GM21576 (cell line): ENCODE results near the gene GAS6.
"Not testable (repeated sequence)": the region's sequence is repeated elsewhere in the genome, so short reads cannot be mapped to it uniquely, and the experiment has no call there.

Experiments used
- ATAC-seq: cut with Tn5 transposase; IDR thresholded peaks from one replicate; pipeline ENCODE4 v1.9.1; 2021; ENCODE audit warnings: mild to moderate bottlenecking, moderate library complexity; ENCODE audit not compliant: unreplicated experiment

The GAS6 gene

DNA sequence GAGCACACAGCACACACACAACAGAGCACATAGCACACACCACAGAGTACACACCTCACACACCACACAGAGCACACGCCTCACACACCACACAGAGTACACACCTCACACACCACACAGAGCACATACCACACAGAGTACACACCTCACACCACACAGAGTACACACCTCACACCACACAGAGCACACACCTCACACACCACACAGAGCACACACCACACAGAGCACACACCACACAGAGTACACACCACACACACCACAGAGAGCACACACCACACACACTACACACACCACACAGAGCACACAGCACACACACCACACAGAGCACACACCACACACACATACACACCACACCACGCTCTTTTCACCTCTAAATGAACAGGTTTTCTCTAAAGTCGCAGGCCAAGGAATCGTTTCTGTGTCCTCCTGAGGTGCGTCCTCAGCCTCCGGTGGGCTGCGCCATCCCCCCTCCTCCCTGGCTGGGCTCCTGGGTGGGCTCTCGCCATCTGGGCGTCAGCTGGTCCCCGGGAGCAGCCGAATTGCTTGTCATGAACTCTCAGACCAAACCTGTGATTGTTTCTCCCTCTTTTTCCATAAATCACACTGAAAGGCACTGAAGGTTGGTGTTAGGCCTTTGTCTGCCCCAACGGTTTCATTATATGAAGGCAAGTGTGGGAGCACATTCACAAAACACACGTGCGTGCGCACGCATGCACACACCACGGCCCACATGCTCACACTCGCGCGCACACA lies 67.5 kb downstream of the GAS6 start:
- no peak for ATAC-seq

DNA sequence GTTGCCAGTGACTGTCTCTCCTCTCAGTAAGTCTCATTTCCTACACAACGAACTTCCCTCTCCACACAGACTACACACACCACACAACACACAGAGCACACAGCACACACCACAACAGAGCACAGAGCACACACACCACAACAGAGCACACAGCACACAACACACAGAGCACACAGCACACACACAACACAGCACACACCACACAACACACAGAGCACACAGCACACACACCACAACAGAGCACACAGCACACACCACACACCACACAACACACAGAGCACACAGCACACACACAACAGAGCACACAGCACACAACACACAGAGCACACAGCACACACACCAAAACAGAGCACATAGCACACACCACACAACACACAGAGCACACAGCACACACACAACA lies 68.5 kb downstream of the GAS6 start:
- not testable (repeated sequence) for ATAC-seq

DNA sequence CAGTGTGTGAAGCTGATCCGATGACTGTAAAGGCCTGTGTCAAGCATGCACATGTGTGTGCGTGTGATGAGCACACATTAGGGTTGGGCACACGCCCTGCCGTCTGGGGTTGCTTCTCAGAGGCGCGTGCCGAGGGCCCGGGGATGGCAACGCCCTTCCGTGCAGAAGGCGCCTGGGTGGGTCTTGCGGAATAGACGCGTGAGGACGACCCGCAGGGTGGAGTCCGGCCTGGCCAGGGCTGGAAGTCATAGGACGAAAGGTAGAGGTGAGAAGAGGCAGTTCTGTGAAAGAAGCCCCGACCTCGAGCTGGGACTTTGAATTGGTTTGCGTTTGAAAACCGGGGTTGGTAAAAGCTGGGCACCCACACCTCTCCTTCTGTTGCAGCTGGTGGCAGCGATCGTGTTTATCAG lies 69.1 kb downstream of the GAS6 start:
- ATAC-seq = no peak

DNA sequence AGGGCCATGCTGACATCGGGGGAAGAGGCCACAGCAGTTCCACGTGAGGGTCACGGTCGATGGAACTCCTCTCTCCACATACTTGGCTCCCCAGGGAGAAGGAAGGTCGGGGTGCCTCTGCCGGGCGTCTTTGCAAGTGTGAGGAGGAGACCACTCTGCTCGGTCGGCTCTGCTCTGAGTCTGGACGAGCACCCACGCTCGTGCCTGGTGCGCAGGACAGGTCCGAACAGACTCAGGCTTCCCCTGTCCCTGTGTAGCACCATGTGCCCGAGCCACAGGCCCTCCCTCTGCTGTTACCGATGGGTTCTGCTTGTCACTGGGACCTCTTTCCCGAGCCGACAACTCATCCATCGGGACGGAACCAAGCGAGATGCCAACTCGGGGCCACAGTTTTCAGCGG lies 69.8 kb downstream of the GAS6 start:
- ATAC-seq = no peak

DNA sequence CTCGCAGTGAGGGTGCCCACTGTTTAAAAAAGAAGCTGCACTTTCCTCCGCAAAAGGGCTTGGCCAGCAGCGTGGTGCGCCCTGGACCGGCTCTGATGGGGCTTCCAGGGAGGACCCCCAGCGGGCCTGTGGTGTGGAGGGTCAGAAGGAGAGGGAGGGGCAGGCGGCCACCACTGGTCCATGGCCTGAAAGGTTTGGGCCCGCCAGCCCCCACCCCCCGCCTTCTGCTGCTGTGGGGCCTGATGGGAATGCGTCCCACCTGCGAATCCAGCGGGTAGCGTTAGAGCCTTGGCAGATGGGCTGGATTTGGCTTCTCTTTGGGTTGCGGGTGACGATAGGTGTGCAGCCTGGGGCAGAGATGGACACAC lies 70.2 kb downstream of the GAS6 start:
- ATAC-seq = no peak

DNA sequence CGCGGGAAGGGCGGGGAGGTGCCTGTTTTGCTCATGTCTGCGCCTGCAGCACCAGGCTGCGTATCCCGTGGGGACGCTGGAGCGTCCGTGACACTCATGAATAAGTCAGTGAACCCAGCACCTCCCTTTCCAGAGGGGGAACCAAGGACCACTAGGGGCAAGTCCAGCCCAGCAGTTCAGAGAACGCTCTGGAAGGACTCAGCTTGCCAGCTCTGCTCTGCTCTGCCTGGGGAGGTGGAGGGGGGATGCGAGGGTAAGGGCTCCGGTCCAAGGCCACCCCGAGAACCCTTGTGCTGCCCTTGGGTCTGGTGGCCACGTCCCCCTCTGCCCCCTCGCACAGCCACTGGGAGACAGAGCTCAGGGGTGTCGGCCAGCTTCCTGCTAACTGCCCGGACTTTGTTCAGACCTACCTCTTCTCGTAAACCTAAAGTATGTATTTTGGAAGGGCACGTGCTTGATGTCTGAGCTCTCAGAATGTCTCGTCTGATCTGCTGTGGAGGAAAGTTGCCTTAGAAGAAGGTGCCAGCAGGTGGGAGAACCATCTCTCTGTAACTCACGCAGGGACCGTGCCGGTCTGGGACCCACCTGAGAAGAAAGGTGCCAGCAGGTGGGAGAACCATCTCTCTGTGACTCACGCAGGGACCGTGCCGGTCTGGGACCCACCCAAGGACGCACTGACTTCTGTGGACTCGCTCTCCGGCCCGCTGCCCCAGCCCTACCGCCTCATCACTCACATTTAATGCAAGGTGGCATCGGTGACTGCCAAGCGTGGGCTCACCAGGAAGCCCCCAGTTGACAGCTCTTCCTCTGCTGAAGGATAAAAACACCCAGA lies 70.8 kb downstream of the GAS6 start:
- ATAC-seq = no peak

DNA sequence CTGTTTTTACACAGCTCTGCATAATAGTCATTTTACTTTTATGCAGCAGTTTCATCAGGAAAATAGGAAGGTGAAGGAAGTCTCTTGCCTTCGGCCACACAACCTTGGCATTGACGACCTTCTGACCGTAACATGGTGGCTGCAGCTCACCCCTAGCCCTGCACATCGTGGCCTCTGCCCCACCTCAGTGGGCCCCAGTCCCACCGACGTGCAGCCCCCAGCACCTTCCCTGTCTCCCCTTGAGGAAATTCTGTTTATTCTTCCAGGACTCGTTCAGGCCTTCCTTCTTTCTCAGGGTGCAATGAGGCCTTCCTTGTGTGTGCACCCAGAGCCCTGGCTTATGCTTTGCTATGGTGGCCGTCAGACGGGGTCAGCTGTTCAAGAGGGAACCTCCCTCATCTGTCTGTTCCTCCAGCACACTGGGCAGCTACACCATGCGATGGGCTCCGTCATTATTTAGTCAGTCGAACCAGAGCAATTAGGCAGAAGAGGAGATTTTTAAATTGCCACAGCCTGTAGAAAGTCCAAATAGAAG lies 71.6 kb downstream of the GAS6 start:
- no peak for ATAC-seq

DNA sequence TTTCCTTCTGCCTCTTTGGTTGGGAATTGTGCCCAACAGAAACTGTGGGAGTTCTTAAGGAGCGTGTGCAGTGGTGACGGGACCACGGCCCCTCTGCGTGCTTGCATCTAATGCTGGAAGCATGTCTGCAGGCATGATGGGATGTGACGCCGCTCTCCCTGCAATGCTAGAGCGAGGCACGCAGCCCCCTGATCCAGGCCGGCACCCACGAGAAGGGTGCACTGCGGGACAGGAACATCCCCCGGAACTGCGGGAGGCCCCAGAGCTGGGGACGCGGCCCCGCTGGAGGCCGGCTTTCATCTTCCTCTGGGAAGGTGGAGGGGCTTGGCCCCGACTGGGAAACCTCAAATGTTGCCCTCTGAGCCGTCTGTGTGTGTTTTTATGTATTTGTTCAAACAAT lies 72.1 kb downstream of the GAS6 start:
- no peak for ATAC-seq

DNA sequence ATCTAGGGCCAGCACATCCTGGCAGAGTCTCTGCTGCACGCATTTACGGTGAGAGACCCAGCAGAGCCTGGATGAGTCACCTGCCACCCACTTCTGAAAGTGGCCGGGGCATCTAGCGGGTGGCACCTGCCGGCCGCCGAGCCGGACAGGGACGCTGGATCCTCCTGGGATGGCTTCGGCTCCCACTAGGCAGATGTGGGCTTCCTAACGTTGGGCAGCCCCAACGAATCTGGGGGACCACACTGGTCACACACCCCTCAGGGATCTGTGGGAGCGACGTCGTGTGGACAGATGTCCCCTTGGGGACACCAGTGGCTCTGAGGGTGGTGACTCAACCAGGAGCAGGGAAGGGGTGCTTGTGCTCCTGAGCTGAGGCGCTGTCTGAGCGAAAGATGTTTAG lies 72.7 kb downstream of the GAS6 start:
- no peak for ATAC-seq

DNA sequence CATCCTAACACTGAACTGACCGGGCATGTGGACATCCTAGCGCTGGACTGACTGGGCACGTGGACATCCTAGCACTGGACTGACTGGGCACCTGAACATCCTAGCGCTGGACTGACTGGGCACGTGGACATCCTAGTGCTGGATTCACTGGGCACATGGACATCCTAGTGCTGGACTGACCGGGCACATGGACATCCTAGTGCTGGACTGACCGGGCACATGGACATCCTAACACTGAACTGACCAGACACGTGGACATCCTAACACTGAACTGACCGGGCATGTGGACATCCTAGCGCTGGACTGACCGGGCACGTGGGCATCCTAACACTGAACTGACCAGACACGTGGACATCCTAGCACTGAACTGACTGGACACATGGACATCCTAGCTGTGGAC lies 73.9 kb downstream of the GAS6 start:
- ATAC-seq = not testable (repeated sequence)

DNA sequence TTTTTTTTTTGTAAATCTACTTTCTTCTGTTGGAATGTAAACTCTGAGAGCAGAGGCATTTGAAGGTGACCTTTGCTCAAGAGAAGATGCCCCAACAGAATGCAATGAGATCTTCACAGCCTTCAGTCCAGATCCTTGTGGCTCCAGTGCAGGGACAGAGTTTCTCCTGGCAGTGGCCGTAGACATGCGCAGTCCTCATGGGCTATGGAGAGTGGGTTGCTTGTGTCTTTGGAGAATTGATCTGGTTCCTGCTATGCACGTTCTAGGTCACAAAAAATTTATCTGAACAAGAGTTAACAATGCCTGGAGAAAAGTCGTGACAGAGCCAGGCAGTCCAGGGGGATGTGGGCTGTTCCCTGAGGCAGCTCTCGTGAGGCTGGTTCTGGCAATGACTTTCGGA lies 74.7 kb downstream of the GAS6 start:
- ATAC-seq = no peak

DNA sequence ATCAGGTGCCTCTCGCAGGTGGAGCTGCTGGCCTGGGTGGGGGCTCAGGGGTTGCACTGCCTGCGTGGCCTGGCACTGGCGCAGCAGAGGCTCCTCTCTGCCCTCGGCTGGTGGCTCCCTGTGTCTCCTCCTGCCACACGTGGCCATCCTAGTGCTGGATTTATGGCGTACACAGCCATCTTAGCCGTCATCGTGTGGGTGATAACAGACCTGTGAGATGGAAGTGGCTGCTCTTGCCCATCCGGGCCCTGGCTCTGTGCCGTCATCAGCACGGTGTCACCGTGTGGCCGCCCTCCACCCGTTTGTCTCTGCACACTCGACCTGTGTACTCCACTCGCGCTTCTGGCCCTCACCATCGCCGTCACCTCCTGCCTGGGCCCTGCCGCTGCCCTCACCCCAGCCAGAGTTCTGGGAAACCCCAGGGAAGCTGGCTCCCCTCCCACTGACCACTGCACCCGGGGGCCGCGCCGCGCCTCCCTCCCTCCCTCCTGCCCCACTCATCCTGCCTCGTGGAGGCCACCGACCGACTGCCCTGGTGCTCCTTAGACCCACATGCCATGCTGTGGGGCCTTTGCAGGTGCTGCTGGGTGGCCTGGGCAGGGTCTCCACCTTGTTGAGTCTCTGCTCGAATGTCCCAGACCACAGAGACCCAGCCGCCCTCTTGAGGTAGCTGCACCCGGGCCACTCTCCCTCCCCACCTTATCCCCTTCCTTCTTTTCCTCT lies 75.3 kb downstream of the GAS6 start:
- no peak for ATAC-seq

DNA sequence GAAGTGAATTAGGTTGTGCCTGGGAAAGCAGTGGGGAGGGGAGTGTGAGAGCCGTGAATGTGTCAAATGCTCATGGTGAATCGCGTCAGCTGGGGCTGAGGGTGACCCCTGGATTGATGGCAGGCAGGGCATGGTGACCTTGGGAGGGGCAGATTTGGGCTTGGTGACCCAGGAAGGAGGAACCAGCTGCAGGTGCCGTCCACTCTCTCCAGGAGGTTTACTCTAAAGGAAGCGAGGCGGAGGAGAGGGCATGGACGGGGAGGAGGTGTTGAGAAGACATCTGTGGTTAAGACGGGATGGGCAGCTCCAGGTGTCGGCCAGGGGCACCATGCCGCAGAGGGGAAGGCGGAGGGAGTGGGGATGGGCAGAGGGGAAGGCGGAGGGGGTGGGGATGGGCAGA lies 76.2 kb downstream of the GAS6 start:
- no peak for ATAC-seq

DNA sequence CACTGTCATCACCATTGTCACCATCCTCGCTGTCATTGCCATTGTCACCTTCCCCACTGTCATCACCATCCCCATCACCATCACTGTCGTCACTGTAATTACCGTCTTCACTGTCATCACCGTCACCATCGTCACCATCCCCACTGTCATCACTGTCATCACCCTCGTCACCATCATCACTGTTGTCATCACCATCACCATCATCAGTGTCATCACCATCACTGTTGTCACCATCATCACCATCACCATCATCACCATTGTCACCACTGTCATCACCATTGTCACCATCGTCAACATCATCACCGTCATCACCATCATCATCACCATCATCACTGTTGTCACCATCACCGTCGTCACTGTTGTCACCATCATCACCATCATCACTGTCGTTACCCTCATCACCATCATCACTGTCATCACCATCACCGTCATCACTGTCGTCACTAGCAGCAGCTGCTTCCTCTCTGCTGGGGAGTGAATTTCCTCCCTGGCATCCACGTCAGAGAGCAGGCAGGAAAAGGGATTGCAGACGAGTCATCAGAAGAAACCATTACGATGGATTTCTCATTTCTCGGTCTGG lies 77.5 kb downstream of the GAS6 start:
- ATAC-seq = no peak

DNA sequence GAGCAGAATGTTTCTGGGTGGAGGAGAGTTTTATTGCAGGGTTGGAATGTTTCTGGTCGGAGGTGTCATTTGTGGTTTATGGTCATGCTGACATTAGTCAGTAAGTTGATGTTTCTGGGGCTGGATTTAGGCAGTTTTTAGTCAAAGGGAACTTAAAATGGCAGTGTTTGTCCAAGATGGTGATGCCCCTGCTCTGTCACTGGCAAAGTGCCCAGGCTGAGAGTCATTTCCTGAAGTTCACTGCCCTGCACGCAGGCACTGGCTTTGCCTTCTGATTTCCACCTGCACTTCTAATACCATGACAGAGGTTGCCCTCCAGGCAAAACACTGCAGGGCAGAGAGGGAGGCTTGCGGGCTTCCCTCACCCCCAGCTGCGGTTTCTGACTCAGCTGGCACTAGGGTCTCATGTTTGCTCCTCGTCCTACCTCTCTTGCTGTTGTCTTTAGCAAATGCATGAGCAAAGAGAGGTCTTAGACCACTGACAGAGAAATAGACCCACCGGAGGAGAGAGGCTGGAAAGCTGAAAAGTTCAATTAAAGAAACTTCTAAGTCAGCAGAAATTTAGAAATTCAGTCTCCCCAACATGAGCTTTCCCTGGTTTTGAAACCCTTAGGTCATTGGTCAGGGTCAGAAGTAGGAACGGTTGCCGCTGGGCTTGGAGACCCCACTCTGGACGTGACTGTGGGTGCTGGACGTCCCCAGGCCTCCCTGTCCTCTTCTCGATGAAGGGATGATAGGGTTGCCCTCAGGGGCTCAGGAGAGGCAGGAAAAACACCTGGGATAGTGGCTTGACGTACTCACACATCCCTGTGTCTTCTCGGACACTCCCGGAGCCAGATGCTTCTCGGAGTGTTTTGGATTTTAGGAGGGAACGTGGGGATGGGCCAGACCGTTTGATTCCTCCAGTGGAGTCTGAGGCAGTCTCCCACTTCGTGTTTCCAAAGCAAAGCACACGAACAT lies 78.5 kb downstream of the GAS6 start:
- ATAC-seq = no peak

DNA sequence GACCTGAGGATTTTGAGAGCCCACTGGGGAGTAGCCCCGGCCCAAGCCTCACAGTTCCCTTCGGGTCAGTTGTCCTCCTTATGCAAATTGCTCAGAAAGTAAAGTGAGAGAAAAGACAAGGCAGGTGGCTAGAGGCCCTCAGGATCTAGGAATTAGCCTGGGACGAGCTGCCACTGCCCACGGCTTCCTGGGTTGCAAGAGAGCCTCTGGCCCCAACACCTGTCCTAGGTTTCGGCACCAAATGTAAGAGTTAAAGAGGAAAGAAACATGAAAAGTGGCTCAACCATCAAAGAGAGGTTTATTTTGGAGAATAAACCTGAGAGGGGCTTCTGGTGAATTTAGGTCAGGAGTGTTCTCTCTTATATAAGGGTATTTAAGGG lies 79.2 kb downstream of the GAS6 start:
- no peak for ATAC-seq

DNA sequence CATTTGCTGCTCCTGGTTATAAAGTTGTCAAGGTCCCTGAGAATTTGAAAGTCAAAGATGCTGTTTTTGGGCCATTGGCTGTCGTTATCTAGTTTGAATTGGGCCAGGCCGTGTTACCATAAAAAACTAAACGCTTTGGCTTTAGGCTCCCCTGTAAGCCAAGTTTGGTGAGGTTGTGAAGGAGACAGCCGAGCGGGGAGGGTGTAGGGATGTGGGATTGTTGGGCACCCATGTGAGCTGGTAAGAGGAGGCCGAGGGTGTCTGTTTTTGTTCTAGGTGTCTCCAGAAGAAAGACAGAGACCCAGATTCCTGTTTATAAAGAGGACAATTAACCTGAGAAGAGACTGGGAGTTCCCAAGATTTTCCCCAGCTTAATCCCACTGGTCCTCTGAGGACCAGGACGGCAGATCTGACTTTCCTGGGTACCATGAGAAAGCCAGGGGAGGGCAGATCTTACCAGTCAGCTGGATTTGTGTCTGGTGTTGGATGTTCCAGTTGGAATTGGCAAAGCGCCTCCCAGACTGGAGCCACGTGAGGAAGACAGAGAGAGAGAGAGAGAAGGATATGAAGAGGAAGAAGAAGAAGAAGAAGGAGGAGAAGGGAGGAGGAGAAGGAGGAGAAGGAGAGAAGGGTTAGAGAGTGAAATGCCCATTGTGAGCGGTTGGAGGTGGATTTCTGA lies 79.8 kb downstream of the GAS6 start:
- no peak for ATAC-seq

DNA sequence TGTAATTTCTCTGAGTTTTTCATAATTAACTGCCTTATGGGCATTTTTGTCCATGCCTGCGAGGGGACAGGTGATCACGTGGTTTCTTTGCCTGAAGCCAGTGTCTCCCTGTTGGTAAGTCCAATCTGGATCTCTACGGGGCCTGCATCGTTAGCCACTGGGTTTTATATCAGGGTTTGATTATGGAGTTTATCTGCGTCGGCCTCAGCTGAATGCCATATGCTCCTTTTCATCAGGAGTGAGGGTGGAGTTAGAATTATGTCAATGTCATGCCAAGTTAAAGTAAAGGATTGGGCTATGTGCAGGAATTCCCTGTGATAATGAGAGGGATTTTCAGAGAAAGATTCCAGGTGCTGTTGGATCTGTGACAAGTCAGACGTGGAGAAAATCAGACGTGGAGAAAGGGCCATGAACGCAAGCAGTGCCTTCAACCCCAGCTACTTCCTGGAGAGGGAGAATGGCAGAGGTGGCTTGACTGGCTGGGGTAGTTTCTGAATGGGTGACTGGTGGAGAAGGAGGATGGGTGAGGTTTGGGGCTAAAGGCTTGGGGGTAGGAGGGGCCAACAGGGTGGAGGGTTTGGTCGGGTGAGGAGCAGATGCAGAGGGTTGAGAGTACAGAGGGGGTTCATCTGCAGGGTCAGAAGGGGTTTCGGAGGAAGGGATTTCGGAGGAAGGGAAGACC lies 80.5 kb downstream of the GAS6 start:
- ATAC-seq = no peak

DNA sequence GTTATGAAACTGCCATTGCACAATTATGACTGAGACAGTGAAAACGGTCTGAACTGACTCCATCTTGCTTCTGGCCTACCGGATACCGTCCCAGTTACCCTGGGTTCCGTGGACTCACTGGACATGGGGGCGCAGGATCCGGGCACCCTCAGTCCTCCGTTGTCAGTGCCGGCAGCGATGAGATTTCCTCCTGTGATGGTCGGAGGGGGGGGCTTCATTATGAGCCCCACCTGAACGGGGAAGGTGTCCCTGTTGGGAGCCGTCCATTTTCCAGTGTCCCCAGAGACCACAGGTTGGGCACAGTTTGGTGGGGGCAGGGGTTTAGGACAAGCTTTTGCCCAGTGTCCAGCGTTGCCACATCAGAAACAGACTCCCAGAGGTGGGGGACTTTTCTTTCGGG lies 81.4 kb downstream of the GAS6 start:
- ATAC-seq = no peak
